SK-N-SH (cell line): Measurements from ENCODE around the gene YPEL1. TPM values are rescaled to one million over a fixed set of nuclear protein-coding genes. Genes with fewer than 3 reads are reported as not detected.

Experiments
- CTCF ChIA-PET: fragments of 300-600, 350-600 bp; formaldehyde crosslinking; extraction: SDS; loops from one replicate; lab custom pipeline; 2021; lab: Yijun Ruan, JAX
- POLR2A ChIA-PET: fragments of 350-600 bp; sonication (Branson Sonifier 250); formaldehyde crosslinking; extraction: SDS; loops from one replicate; lab custom pipeline; 2020; ENCODE audit warnings: antibody characterized with exemption, inconsistent platforms; lab: Yijun Ruan, JAX
- DNase-seq: peaks from one replicate; pipeline ENCODE4 v3.0.0; 2012
- H2AFZ ChIP-seq: fragments of 200-600 bp; sonication (generic); 2 replicates; pipeline ENCODE4 v1.8.1; 2016; ENCODE audit warnings: antibody characterized with exemption, mild to moderate bottlenecking, low read depth
- H3F3A ChIP-seq: fragments of 200-600 bp; sonication (generic); replicated peaks from 2 replicates; pipeline ENCODE3; 2016; ENCODE audit warnings: antibody characterized with exemption, mild to moderate bottlenecking; ENCODE audit not compliant: insufficient read depth
- H3K27ac ChIP-seq, 2 experiments: fragments of 200-500 bp in 1 of 2; fragments of 200-600 bp in 1 of 2; sonication (Bioruptor generic) in 1 of 2; sonication (generic), shearing (Covaris generic) in 1 of 2; 2 replicates each; pipeline versions ENCODE4 v1.5.1 to v1.6.1; 2014 to 2016; ENCODE audit warnings: low read depth in 2 of 2, inconsistent platforms in 1 of 2, low read length in 1 of 2, mild to moderate bottlenecking in 1 of 2, mixed read lengths in 1 of 2
- H3K27me3 ChIP-seq: fragments of 200-600 bp; sonication (generic), shearing (Covaris generic); 2 replicates; pipeline ENCODE4 v1.6.1; 2016; ENCODE audit warnings: mixed run types; ENCODE audit not compliant: insufficient read depth
- H3K36me3 ChIP-seq, 2 experiments: fragments of 200-500 bp in 1 of 2; fragments of 200-600 bp in 1 of 2; sonication (Bioruptor generic) in 1 of 2; sonication (generic) in 1 of 2; replicated peaks in 1 of 2; 2 replicates each; pipeline versions ENCODE3 to v1.5.1; 2014 to 2016; ENCODE audit warnings: low read length in 1 of 2, mild to moderate bottlenecking in 1 of 2; ENCODE audit not compliant: insufficient read depth in 2 of 2, control insufficient read depth in 1 of 2
- H3K4me1 ChIP-seq, 2 experiments: fragments of 200-500 bp in 1 of 2; fragments of 200-600 bp in 1 of 2; sonication (Bioruptor generic) in 1 of 2; sonication (generic), shearing (Covaris generic) in 1 of 2; 2 replicates each; pipeline versions ENCODE4 v1.5.1 to v1.6.1; 2014 to 2016; ENCODE audit warnings: low read depth in 1 of 2, low read length in 1 of 2, mixed run types in 1 of 2; ENCODE audit not compliant: insufficient read depth in 2 of 2, control insufficient read depth in 1 of 2
- H3K4me2 ChIP-seq: fragments of 200-600 bp; sonication (generic), shearing (Covaris generic); 2 replicates; pipeline ENCODE4 v1.6.1; 2017; ENCODE audit warnings: mixed run types
- H3K4me3 ChIP-seq, 2 experiments: fragments of 200-500 bp in 1 of 2; fragments of 200-600 bp in 1 of 2; sonication (Bioruptor generic) in 1 of 2; sonication (generic), shearing (Covaris generic) in 1 of 2; 2 replicates each; pipeline versions ENCODE4 v1.5.1 to v1.8.1; 2014 to 2016; ENCODE audit warnings: low read depth in 2 of 2, inconsistent platforms in 1 of 2, low read length in 1 of 2, mild to moderate bottlenecking in 1 of 2, mixed read lengths in 1 of 2, moderate library complexity in 1 of 2
- H3K79me2 ChIP-seq: fragments of 200-600 bp; sonication (generic); 2 replicates; pipeline ENCODE4 v1.8.1; 2017; ENCODE audit warnings: mild to moderate bottlenecking; ENCODE audit not compliant: insufficient read depth
- H3K9ac ChIP-seq: fragments of 200-600 bp; sonication (generic); 2 replicates; pipeline ENCODE4 v1.6.1; 2017; ENCODE audit warnings: mixed run types
- H3K9me2 ChIP-seq: fragments of 200-600 bp; sonication (generic); 2 replicates; pipeline ENCODE4 v1.6.1; 2017; ENCODE audit warnings: mixed run types
- H3K9me3 ChIP-seq: fragments of 200-600 bp; sonication (generic); 2 replicates; pipeline ENCODE4 v1.6.1; 2017; ENCODE audit warnings: mixed run types, mild to moderate bottlenecking, moderate library complexity
- H4K20me1 ChIP-seq: fragments of 200-600 bp; sonication (generic); 2 replicates; pipeline ENCODE4 v1.6.1; 2017; ENCODE audit warnings: mild to moderate bottlenecking, mixed run types; ENCODE audit not compliant: insufficient read depth
- CHD2 ChIP-seq: fragments of 150-350 bp; IDR thresholded peaks from 2 replicates; pipeline ENCODE4 v1.6.1; 2018; ENCODE audit warnings: low read length; ENCODE audit not compliant: partially characterized antibody
- EZH2phosphoT487 ChIP-seq: fragments of 200-600 bp; sonication (generic); IDR thresholded peaks from 2 replicates; pipeline ENCODE4 v1.6.1; 2017; ENCODE audit warnings: low read depth, mixed run types, mild to moderate bottlenecking, antibody characterized with exemption, moderate library complexity, borderline replicate concordance
- GABPA ChIP-seq: IDR thresholded peaks from 2 replicates; pipeline ENCODE4 v1.4.0; 2012; ENCODE audit warnings: low read depth, mild to moderate bottlenecking
- GATA2 ChIP-seq: sonication (generic); formaldehyde crosslinking; IDR thresholded peaks from 2 replicates; pipeline ENCODE4 v1.5.0; 2020; ENCODE audit warnings: mild to moderate bottlenecking, missing genetic modification reagents
- MEF2A ChIP-seq: IDR thresholded peaks from 2 replicates; pipeline ENCODE4 v1.4.0; 2012; ENCODE audit warnings: low read depth, borderline replicate concordance
- MXI1 ChIP-seq: IDR thresholded peaks from 2 replicates; pipeline ENCODE4 v1.6.1; 2012; ENCODE audit warnings: mild to moderate bottlenecking, low read depth, low read length, improper control_type of control experiment
- NFIC ChIP-seq: IDR thresholded peaks from 2 replicates; pipeline ENCODE4 v1.4.0; 2012; ENCODE audit warnings: borderline replicate concordance
- NRF1 ChIP-seq: IDR thresholded peaks from 2 replicates; pipeline ENCODE4 v1.6.1; 2012; ENCODE audit warnings: low read depth, mild to moderate bottlenecking, low read length
- RAD21 ChIP-seq: IDR thresholded peaks from 2 replicates; pipeline ENCODE4 v1.6.1; 2012; ENCODE audit warnings: mild to moderate bottlenecking, low read length
- SIN3A ChIP-seq: IDR thresholded peaks from 2 replicates; pipeline ENCODE4 v1.6.1; 2012; ENCODE audit warnings: low read depth, mild to moderate bottlenecking, low read length, moderate library complexity, borderline replicate concordance
- TAF1 ChIP-seq: IDR thresholded peaks from 2 replicates; pipeline ENCODE4 v1.6.1; 2012; ENCODE audit warnings: low read depth, mild to moderate bottlenecking, low read length, moderate library complexity, borderline replicate concordance
- TCF12 ChIP-seq: IDR thresholded peaks from 2 replicates; pipeline ENCODE4 v1.4.0; 2012
- YY1 ChIP-seq: IDR thresholded peaks from 2 replicates; pipeline ENCODE4 v1.4.0; 2012; ENCODE audit warnings: low read depth, mild to moderate bottlenecking
- WGBS: methylation state at CpG from one replicate; pipeline ENCODE4 v1.1.6; 2017; ENCODE audit warnings: low lambda C conversion rate; 5-methylcytosine and 5-hydroxymethylcytosine counted together
- polyA plus RNA-seq, 3 experiments: library from polyadenylated mRNA; depleted of rRNA; stranded (reverse); fragments of >200 nt; gene quantifications; 2 replicates each; pipeline ENCODE4 v1.2.3, GENCODE V29; 2012
- TF ChIP-seq, protein P1 (sequence below): IDR thresholded peaks from 2 replicates; pipeline ENCODE4 v1.4.0; 2012; ENCODE audit warnings: low read depth, borderline replicate concordance
- TF ChIP-seq, protein P2 (sequence below): IDR thresholded peaks from 2 replicates; pipeline ENCODE4; 2012
- TF ChIP-seq, protein P3 (sequence below): IDR thresholded peaks from 2 replicates; pipeline ENCODE4 v1.4.0; 2012; ENCODE audit warnings: low read depth
- TF ChIP-seq, protein P4 (sequence below): IDR thresholded peaks from 2 replicates; pipeline ENCODE4 v1.6.1; 2012; ENCODE audit warnings: mild to moderate bottlenecking, low read depth, low read length, moderate library complexity

YPEL1 gene
- polyA plus RNA-seq, 1 of the 3 experiments (the other 2 are of a cell fraction): 2.4 TPM

DNA sequence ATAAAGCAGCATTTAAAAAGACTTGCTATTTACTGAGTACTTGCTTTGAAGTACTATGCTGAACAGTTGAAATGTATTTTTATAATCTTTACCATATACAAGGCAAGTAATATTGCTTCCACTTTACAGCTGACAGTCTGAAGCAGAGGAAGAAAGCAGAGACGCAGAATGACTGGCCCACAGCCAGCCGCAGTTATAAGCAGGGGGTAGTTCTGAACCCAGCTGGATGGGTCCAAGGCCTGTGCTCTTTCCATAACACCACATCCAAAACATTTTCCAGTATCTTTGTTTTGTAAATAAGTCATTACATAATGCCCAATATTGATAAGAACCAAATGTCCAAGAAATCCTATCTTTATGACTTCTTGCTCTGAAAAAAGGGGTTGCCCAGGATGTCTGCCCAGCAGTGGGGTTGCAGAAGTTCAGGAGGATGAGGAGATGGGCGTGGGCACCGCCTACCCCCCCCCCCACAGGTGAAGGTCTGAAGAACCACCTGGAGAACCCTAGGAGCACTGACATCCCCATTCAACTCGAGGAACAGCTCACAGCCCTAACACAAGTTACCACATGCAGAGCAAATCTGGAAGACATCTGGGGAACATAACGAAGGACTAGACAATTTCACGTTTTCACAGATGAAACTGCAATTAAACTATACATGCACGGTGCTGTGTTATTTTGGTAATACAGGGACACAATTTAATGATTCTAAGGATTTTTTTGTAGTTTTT, 24.2 kb upstream of the YPEL1 start:
- no peaks in the 10 kb centered on the region for H3K9me3 ChIP-seq
- no peaks in the 10 kb centered on the region for H3K79me2 ChIP-seq
- no peak overlapping the region for H3K4me3 ChIP-seq
- no peaks in the 10 kb centered on the region for H3K27me3 ChIP-seq
- H3K9ac ChIP-seq: no peak overlapping the region
- peaks cover 33% of the 10 kb centered on the region for H3F3A ChIP-seq
- no peak for DNase-seq
- H3K4me2 ChIP-seq: no peak overlapping the region
- WGBS: 87% methylated on average over 8 of the region's 8 CpGs
- peaks cover 5 to 11% of the 10 kb centered on the region in 2 experiments; a peak in 2 of 4 replicates for H3K4me1 ChIP-seq
- no peak overlapping the region for H3K27ac ChIP-seq
- no peak overlapping the region for H2AFZ ChIP-seq
- ChIA-PET CTCF (interaction anchor here (1.4 kb wide), 1 partner anchor 10 kb away, joined by 3 read pairs; no protein-coding TSS in a partner anchor), POLR2A (no interaction called here)
- no peaks in the 10 kb centered on the region for H3K9me2 ChIP-seq
- peaks cover 29 to 46% of the 10 kb centered on the region in 2 experiments for H3K36me3 ChIP-seq
- H4K20me1 ChIP-seq: no peaks in the 10 kb centered on the region
- TF ChIP-seq TAF1 (no peak), RAD21 (no peak), NRF1 (no peak), EZH2phosphoT487 (no peak), TCF12 (no peak), MEF2A (no peak), SIN3A (no peak), NFIC (no peak), CHD2 (no peak), GABPA (no peak)
- TF ChIP-seq, protein P1, sequence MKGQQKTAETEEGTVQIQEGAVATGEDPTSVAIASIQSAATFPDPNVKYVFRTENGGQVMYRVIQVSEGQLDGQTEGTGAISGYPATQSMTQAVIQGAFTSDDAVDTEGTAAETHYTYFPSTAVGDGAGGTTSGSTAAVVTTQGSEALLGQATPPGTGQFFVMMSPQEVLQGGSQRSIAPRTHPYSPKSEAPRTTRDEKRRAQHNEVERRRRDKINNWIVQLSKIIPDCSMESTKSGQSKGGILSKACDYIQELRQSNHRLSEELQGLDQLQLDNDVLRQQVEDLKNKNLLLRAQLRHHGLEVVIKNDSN: no peak

DNA sequence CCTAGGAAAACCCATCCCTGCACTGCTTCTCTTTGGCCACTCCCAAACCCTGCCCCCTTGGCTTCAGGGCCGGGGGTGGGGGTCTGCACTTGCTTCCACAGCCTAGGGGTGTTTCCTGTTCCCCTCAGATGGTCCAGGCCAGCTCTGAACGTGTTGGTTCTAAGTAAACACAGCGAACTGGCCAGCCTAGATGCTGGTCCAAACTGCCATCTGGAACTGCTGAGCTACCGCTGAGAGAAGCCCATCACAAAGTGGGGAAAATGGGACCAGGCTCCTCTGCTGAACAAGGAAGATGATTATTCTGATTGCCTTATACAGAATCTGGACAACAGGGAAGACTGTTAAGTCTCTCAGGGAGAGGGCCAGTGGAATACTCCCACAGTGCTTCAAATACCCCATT, 23.5 kb upstream of the YPEL1 start:
- CTCF ChIA-PET: interaction anchor here (0.8 to 1.8 kb wide), 3 partner anchors 10 to 46 kb away, joined by 3 to 4 read pairs (median 3); no protein-coding TSS in a partner anchor
- Histone ChIP-seq H3K36me3 (peaks cover 29 to 39% of the 10 kb centered on the region in 2 experiments), H3K4me2 (no peak overlapping the region), H3K4me3 (no peak overlapping the region), H3K9me2 (no peaks in the 10 kb centered on the region), H3K27me3 (no peaks in the 10 kb centered on the region), H4K20me1 (no peaks in the 10 kb centered on the region), H3K79me2 (no peaks in the 10 kb centered on the region), H2AFZ (no peak overlapping the region), H3K9ac (no peak overlapping the region), H3K9me3 (no peaks in the 10 kb centered on the region), H3K27ac (no peak overlapping the region), H3F3A (peaks cover 33% of the 10 kb centered on the region), H3K4me1 (peaks cover 5 to 15% of the 10 kb centered on the region in 2 experiments; a peak in 2 of 4 replicates)
- TF ChIP-seq NRF1 (no peak), YY1 (no peak), MXI1 (no peak), GATA2 (CRISPR knock-in tag) (no peak)
- TF ChIP-seq, protein P2, sequence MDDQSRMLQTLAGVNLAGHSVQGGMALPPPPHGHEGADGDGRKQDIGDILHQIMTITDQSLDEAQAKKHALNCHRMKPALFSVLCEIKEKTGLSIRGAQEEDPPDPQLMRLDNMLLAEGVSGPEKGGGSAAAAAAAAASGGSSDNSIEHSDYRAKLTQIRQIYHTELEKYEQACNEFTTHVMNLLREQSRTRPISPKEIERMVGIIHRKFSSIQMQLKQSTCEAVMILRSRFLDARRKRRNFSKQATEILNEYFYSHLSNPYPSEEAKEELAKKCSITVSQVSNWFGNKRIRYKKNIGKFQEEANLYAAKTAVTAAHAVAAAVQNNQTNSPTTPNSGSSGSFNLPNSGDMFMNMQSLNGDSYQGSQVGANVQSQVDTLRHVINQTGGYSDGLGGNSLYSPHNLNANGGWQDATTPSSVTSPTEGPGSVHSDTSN: no peak
- TF ChIP-seq, protein P1: no peak
- TF ChIP-seq, protein P3, sequence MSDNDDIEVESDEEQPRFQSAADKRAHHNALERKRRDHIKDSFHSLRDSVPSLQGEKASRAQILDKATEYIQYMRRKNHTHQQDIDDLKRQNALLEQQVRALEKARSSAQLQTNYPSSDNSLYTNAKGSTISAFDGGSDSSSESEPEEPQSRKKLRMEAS: no peak
- TF ChIP-seq, protein P4, sequence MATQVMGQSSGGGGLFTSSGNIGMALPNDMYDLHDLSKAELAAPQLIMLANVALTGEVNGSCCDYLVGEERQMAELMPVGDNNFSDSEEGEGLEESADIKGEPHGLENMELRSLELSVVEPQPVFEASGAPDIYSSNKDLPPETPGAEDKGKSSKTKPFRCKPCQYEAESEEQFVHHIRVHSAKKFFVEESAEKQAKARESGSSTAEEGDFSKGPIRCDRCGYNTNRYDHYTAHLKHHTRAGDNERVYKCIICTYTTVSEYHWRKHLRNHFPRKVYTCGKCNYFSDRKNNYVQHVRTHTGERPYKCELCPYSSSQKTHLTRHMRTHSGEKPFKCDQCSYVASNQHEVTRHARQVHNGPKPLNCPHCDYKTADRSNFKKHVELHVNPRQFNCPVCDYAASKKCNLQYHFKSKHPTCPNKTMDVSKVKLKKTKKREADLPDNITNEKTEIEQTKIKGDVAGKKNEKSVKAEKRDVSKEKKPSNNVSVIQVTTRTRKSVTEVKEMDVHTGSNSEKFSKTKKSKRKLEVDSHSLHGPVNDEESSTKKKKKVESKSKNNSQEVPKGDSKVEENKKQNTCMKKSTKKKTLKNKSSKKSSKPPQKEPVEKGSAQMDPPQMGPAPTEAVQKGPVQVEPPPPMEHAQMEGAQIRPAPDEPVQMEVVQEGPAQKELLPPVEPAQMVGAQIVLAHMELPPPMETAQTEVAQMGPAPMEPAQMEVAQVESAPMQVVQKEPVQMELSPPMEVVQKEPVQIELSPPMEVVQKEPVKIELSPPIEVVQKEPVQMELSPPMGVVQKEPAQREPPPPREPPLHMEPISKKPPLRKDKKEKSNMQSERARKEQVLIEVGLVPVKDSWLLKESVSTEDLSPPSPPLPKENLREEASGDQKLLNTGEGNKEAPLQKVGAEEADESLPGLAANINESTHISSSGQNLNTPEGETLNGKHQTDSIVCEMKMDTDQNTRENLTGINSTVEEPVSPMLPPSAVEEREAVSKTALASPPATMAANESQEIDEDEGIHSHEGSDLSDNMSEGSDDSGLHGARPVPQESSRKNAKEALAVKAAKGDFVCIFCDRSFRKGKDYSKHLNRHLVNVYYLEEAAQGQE: no peak
- no peak for DNase-seq
- POLR2A ChIA-PET: no interaction called here
- WGBS: 100% methylated on average over 3 of the region's 4 CpGs
